NCI-H128 (cell line): ENCODE results near the gene ADCY5.
"Not testable (repeated sequence)": the region's sequence is repeated elsewhere in the genome, so short reads cannot be mapped to it uniquely, and the experiment has no call there.

Experiments used
- DNase-seq: peaks from one replicate; lab custom pipeline; 2025; ENCODE audit not compliant: unreplicated experiment; lab: John Stamatoyannopoulos, UW

Gene ADCY5

DNA sequence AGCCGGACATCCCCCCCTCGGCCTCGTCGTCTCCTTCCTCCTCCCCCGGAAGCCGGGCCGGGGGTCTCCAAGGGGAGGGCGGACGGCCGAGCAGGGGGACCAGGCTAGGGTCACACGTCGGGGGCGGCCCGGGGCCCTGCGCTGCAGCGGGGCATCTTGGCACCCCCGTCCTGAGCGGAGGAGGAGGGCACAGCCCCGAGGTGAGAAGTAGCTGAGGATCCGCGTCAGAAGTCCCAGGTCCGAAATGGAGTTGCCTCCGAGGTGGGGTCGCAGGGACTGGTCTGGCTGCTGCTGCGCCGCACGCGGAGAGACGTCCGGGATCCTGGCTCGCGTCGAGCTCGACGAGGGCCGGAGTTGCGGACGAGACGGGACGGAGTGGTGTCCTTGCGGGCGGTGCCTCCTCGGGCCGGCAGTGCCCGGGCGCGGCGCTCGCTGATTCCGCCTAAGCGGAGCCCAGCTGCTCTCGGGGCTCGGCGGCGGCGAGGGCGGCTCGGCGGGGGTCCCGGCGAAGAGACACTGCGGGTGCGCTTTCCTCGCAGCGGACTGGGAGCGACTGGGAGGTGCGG is at the start of gene ADCY5:
ADCY5 (minus strand) TSS at position 555 of the 566 bp plus-strand sequence; CDS start at position 10, 545 bp downstream.
- no peak for DNase-seq

DNA sequence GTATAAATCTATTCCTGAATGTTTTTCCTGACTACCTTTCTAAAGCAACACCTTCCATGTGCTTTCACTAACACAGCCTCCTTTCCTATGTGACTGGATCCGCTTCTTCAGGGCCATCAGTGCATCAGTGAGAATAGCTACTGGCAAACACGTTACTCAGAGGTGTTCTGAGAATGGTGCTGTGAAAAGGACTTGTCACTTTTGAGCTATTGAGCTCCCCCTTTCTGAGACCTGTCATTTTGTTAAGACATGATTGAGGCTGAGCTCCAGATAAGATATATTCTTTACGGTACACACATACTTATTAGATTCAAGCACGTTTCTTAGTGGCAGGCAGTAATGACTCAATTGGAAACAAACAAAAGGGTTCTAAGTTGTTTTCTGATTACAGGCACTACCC is 45.0 kb upstream of the ADCY5 start:
- DNase-seq: no peak

DNA sequence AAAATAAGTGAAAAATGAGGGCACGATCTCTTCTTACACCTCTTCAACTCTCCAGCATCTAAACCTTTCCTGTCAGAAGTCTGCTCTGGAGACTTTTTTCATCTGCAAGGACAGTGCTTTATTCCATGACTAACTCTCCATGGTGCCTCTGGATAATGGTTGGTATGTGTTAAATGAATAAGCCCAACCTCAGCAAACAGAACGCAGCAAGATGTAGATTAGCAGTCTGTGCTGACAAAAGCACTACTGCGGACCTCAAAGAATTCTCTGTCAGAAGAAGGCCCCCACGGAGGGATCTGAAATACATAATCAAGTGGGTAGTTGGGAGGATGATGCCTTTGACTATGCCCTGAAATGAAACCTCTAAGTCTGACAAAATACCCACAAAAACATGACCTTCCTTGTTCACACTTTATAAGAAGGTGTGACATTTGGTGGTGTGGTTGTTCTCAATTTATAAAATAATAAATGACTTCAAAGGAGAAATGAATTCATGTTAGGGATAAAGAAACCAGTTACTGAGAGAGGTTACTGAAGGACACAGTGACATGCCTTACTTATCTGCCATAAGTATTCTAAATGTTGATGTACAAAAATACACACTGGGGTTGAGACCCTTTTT is 43.2 kb upstream of the ADCY5 start:
- DNase-seq: no peak

DNA sequence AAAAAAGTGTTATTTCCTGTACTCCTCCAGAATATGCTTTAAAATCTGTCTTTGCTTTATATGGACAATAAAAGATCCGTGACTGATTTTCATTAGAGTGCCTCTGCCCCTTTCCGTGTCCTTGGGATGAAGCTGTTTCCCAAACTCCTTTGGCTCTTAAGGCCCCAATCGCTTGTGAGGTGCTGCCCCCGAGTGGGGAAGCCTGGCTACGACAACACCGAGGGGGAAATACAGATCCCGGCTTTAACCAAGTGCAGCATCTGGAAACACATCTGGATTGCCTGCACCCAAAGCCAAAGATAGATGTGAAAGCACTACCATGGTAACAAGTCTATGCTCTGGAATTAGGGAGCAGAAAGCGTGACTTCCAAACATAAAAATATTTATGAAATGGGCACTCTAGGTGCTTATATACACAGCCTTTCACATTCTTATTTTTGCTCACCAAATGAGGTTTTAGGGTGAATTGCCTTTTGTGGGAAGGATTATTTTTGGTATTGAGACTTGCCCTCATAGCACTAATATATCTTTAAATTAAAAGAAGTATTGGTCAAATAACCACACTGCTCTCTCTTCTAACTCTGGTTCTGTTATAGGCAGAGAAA is 40.6 kb upstream of the ADCY5 start:
- DNase-seq: peak; percentile 42

DNA sequence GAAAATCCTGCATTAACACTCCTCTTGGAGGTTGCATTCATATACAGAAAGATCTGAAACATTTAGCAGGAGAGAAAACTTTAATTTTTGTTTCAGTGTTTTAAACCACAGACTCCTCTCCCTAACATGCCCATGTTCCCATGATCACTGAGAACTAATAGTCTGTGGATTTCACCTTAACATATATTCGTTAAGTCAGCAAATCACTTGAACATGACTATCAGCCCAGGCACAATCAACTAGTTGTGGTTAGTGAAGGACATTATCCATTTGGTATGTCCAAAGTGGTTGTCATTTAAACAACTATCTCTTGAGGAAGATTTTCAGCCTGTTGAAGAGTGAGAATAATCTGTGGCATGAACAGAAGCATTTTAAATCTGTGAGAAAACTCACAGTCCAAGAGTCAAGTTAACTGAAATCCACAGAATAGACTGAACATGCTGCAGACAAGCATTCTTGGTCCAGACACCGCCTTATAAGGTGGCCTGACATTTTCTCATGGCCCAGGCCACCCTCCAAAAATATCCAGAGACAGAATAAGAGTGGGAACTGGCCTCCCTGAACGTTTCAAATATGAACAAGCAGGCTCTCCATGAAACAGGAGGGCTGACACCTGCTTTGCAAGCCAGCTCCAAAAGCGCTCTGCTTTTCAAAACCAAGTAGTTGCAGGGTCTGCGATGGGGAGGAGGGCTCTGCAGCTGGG is 39.9 kb upstream of the ADCY5 start:
- DNase-seq: no peak

DNA sequence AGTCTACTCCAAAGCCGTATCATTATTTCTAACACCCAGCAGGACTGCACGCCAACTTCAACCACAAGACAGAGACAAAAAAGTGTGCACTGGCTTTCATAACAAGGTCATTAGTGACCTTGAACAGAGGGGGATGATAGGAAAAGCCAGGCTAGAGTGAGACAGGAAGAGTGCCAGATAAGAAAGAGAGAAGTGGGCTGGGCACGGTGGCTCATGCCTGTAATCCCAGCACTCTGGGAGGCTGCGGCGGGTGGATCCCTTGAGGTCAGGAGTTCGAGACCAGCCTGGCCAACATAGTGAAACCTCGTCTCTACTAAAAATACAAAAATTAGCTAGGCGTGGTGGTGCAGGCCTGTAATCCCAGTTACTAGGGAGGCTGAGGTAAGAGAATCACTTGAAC is 38.2 kb upstream of the ADCY5 start:
- DNase-seq: not testable (repeated sequence)

DNA sequence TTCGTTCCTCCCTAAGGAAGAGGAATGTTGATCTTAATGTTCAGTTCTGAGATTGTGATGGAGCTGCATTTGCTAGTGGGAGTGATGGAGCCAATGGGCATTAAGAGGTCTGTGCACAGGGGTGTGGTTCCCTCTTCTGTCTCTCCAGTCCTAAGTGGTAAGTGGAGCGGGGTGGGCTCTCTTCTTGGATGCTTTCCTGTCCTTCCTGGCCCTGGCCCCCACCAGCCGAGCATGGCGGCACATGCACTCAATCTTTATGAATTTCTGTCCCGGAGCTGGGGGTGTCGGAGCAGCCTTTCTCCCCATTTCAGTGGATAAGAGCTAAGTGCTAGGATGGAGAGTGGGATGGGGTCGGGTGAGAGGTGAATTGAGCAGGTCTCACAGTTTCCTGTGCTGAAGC is 37.6 kb upstream of the ADCY5 start:
- DNase-seq: no peak

DNA sequence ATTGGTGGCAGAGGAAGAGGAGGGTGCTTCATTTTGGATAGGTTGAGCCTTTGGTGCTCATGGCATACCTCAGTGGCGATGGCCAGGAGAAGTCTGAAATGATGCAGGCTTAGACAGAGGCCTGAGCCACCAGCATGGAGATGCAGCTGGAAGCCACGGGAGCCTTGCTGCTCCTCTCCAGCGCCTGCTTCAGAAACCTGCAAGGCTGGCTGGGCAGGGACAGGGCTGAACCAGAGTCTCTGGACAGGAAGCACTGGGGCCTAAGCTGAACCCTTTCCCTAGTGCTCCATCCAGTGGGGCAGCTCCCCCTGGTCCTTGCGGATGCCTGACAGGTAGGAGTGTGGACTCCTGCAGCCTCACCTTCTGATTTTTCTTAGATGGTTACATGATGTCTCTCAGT is 36.7 kb upstream of the ADCY5 start:
- DNase-seq: no peak

DNA sequence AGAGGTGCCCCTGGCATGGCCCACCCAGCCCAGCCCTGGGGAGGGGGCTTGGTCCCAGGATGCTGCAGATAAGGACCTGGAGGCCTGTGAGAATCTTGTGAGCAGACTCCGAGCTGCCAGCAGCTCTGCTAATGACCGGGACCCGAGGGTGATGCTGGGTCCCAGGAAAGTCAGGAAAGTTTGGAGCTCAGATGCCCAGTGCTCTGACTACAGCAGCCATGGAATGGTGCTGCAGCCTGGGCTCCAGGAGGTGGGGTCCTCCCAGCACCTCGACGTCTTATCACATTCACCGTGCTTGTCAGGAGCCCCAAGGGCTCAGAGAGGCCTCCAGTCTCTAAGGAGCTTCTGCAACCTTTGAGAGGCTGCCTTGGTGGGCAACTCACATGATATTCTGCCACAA is 34.3 kb upstream of the ADCY5 start:
- no peak for DNase-seq

DNA sequence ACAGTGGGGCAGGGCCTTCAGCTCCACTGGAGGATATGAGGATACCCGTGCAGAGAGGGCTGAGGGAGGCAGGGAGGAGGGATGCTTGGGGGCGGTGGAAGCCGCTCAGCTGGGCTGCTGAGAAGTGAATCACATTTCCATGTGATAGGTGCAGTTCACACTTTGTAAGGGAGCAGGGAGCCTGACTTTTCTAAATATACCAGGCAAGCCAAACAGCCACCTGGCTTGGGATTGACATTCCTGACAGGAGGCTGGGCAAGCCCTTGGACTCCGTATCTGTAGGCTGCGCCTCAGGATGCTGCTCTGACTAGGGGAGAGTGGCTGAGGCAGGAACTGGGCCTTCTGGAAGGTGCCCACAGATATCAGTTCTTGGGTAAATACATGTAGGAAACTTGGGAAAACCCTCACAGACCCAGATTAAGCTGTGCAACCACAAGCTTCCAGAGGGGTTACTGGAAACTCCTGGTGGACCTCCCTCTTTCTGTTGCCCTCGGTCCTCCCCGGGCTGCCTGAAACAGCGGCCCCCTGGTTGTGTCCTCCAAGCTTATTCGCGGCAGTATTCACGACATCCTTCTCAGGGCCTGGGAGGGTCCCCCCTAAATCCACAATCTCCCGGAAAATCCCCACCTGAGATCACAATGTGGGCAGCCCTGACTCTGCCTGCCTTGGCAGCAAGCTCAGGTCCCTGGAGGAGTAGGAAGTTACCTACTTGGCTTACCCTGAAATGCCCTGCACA is 33.0 kb upstream of the ADCY5 start:
- no peak for DNase-seq

DNA sequence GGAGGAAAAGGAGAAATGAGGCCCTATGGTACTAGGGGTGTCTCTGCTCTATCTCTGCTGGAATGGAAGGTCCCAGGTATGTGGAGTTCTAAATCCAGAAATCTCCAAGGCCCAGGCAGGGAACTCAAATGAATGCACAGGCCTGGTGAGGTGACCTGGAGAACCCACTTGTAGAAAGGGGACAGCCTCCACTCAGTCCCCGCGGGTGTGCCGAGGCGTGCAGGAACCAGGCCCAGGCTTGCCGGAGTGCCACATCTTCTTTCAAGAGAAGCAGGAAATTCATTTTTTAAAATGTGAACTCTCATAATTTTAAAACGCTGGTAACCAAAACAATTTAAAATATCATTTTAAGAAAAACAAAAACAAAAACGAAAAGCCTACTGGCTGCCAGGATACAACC is 32.2 kb upstream of the ADCY5 start:
- no peak for DNase-seq

DNA sequence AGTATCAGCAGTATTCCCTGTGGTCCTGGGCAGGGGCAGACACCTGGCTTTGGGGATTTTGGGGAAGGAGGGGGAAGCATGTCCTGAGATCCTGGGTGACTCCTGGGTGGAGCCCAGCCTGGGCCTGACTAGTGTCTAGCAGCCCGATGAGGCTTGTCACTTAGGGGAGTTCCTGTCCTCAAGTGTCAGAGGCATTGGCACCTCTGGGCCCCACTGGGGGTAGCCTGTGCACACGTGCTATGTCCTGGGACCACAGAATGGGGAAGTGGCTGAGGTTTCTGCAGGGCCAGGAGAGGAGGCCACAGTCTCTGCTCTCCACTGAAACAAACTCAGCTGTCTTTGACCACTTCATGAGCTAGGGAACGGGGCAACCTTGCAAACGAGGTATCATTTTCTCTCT is 31.5 kb upstream of the ADCY5 start:
- DNase-seq: no peak

DNA sequence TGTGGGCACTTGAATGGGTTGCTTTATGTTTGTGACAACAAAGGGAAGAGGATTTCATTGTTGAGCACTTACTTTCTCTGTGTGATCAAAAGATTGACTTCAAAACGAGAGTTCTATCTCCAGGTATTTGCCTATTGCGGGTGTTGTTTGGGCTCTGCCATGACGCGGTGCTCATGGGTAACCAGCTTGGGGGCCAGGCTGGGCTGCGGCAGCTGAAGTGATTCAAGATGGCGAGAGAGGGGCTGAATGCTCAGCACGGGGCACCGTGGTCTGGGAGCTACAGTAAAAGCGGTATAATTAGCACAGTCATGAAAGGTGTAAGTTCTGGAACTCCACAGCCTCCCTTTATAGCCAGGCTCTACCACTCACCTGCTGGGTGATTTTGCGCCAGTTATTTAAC is 31.0 kb upstream of the ADCY5 start:
- no peak for DNase-seq

DNA sequence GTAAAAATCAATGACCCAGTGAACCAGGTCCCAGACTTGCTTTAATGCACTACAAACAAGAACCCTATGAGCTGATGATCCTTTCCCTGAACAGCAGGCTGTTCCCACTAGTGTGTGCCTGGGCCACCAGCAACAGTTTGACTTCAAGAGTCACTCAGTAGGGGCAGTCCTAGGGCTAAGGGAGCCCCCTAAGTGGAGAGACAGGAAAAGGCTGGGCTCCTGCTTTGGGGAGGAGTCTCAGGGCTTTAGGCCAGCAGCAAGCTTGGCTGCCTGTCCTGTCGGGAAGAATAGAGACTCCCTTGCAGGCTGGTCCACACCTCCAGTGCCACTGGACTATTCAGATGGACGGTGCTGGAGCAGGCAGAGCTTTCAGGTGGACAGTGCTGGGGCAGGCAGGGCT is 29.4 kb upstream of the ADCY5 start:
- DNase-seq: no peak

DNA sequence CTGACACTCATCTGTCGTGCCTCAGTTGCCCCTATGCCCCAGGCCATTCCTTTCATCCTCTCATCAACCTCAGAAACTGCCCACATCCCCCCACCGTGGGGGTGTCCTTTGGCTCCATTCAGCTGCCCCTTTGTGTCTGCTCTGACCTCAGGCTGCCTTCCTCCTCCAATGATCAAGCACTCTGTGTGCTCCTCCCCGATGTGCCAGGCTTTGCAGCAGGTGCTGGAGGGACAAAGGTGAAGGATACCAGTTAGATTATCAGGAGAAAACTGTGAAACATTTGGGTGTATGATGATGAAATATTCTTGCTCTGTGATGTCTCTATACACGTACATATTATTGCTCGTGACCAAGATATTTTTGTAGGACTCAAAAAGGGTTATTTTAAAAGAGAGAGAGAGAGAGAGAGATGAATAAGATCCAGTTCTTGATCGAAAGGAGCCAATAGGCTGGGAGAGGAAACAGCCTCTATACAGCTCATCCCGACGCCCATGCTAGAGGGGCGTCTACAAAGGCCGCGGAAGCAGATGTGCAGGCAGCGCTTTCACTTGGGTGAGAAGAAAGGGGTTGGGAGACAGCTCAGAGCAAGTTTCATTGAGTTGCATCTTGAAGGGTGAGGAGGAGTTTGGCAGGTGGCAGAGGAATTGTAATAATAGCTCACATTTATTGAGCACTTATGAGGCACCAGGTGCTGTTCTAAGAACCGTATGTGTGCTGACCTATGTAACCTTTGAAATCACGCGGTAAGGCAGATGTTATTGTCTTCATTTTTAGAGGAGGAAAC is 28.3 kb upstream of the ADCY5 start:
- no peak for DNase-seq

DNA sequence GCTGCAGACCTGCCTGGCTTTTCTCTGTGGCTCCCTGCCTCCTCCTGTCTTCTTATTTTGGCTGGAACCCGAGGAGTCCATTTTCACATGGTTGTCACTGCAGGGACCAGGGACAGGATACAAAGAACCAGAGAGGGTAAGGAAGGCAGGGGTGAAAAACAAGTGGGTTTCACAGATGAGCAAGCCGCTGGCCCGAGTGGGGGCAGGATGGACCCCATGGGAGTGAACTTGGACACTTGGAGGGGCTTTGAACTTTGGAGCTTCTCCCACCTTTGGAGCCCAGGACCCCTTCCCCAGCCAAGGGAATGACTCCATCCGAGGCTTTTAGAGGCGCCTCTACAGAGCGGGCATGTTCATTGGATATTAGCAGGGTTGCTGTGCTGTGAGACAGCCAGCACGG is 26.9 kb upstream of the ADCY5 start:
- no peak for DNase-seq

DNA sequence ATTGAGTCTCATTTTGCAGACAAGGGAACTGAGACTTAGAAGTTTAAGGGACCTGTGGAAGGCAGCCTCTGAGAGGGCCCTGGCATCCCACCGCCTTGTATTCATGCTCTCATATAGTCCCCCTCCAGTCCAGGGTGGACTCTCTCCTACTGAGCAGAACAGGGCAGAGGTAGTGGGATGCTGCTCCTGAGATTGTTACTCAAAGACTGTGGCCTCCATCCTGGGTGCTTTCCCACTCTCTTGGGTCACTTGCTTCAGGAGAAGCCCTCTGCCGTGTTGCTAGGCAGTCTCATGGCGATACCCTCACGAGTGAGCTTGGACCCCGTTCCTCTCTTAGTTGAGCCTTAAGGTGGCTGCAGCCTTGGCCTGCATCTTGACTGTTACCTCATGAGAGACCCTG is 22.2 kb upstream of the ADCY5 start:
- no peak for DNase-seq

DNA sequence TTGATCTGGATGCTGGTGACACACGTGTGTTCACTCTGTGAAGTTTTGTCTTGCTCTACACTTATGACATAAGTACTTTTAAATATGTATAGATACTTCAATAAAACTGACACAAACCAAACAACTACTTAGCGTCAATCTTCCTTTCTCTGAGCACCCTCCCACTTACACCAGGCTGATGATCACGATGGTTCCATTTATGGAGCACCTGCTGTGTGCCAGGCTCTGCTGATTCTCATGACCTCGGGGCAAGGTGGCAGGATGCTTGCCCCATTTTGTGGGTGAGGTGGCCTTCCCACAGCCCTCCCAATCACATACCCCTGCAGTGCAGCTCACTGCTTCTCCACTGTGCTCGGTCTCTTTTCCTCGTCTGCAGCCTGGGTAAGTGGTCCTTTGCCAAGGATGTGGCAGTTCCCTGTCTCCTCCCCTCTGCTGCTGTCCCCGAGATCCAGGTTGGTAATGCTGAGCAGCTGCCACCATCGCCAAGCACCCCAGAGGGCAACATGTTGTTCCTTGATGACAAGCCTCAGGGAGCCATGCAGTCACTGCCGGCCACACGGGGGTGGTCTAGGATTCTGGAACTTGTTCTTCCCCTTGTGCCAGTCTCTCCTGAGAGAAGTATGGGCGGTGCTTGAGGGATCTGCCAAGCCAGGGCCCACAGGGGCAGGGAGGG is 20.6 kb upstream of the ADCY5 start:
- DNase-seq: no peak

DNA sequence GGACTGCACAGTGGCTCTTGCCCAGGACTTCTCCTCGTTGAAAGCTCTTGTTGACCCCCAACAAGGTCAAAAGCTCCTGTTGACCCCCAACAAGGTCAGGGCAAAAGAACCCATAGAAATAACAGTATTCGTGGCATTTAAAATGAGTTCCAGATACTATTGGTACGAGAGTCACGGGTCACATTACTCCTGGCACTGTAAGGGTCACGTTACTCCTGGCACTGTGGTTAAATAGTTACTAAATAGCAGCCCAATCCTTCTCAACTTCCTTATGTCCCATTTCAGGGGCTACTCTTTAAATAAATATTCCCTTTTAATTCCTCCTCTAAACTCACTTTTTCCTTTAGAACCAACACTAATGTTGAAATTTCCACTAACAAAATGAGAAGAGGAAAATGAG is 18.2 kb upstream of the ADCY5 start:
- DNase-seq: no peak

DNA sequence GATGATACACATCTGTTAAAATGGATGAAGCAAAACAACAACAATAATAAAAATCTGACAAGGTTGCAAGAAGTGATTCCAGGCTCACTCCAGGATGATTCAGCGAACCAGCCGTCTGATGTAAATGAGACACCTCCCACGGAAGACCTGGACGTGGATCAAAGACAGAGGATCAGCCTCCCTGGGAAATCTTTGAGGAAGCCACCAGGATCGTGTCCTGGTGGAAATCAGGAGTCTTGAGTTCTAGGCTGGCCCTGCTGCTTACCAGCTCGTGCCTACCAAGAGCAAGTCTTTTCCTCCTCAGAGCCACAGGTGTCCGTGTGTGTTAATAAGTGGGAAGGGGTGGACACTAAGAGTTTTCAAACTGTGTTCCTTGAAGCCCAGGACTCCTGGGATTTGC is 15.3 kb upstream of the ADCY5 start:
- no peak for DNase-seq
